GM21367 (cell line): ENCODE data around the gene DMTF1.

Experiments used
- ATAC-seq: cut with Tn5 transposase; IDR thresholded peaks from one replicate; pipeline ENCODE4 v1.9.1; 2021; ENCODE audit not compliant: unreplicated experiment

DMTF1 gene

GRCh38 chr7:87146740-87147386 lies 5.4 kb upstream of the DMTF1 start:
- ATAC-seq, result no peak

GRCh38 chr7:87147500-87147899 lies 4.8 kb upstream of the DMTF1 start:
- no peak for ATAC-seq

- no peak for ATAC-seq
Observed at GRCh38 chr7:87148332-87148955, 3.8 kb upstream of the DMTF1 start.

GRCh38 chr7:87151002-87151728 lies 1.1 kb upstream of the DMTF1 start:
- no peak for ATAC-seq

DNA sequence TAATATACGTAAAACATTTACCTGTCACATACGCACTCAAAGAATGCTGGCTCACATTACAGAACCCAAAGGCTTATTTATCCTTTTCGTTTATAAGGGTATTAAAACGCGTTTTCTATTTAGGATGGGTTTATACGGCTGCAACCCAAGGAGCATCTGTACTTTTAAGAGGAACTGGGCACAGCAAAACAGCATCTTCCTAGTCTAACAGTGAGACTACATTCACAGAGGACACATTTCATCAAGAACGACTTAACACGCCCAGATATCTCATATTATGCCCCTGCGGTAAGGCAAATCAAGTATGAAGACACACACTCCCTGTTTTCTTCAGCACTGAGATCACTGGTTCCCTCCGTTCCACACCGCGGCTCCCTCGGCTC lies 533 bp upstream of the DMTF1 start:
- peak; percentile 0 for ATAC-seq

GRCh38 chr7:87152897-87153641 lies 816 bp downstream of the DMTF1 start:
- ATAC-seq, result peak; percentile 16

DNA sequence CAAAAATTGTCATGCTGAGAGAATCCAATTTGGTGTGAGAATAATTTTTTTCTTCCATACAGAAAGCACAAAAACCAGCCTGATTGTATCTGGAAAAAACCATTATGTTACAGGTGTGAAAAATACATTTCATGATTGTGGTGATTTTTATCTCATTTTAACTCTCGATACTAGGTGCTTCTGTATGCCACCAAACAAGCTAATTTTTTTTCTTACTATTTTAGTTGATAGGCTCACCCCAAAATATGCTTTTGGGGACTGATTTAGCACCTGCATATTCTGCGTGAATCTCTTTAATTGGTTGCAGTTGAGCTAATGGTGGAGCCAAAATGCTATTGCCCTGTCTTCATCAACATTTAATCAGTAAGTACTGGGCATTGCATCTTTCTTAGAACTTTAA lies 1.9 kb downstream of the DMTF1 start:
- ATAC-seq, result no peak

GRCh38 chr7:87154569-87154968 lies 2.3 kb downstream of the DMTF1 start:
- ATAC-seq, result no peak

GRCh38 chr7:87155788-87156187 lies 3.5 kb downstream of the DMTF1 start:
- ATAC-seq, result no peak

DNA sequence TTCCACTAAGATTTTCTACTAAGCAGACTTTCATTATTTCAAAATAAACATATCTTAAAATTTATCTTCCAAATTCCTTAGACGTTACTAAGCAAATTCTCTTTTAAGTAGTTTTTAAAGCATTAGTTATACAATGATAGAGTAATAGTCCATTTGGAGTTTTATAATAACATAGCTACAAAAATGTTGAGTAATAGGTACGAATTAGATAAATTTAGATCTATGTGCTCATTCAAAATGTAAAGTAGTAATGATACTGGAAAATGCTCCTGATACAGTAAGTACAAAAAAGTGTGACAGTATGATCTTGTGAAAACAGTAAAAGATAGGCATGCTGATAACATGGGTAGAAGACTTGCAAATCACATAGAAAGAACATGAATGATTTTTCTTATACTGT lies 4.5 kb downstream of the DMTF1 start:
- no peak for ATAC-seq

GRCh38 chr7:87159538-87159937 lies 7.3 kb downstream of the DMTF1 start:
- ATAC-seq, result no peak

DNA sequence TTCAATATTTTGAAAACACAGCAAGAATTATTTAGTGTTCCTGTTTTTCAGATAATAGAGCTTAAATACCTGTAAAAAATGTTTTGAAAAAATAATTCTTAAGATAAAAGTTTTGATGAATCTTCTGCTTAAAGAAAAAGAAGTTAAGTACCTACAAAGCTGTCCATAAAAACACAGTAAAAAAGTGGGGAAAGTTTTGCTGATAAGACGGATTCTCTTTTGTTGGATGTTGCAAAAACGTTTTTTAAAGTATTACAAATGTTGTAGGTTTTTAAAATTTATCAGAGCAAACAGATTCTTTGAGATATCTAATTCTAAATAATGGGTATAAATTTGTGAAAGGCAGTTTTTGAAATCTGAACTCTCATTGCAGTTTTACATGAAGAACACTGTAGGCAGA lies 12.2 kb downstream of the DMTF1 start:
- no peak for ATAC-seq

DNA sequence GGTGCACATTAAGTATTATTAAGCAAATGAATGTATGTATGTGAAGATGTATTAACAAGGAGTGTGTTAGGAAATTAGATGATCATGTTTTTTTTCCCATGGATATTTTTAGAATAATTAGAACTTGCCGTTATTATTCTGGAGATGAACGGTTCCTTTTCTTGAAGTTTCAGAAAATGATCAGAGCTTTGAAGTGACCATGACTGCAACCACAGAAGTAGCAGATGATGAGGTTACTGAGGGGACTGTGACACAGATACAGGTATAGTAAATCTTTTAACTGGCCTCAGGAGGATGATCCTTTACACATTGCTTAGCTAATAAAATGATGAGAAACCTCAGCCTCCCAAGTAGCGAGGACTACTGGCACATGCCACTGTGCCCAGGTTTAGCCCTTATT lies 18.6 kb downstream of the DMTF1 start:
- ATAC-seq, result no peak

DNA sequence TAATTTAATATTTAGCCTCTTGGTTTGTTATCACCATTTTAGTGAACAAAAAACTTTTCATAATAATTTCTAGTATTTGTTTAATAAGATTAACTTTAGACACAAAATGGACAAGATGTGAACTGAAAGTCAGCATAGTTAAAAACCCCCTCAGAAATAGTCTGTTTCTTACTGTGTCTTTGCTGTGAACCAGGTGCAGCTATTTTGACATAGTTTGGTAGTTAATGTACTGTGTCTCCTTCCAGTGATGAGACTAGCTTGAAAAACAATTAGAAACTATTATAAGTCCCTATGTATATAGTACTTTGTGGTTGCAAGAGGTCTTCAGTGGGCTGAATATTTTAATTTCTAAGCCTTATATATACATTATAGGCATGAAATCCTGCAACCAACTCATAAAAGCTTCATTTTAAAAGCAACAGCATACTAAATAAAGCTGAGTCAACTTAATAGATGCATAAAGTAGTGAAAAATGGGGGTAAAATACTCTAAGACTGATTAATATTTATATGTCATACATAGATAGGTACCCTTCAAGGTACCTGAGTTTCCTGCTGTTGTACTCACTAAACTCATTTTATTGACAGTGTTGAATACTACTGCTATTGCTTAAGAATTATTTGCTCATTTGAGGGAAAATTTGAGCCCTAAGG lies 19.2 kb downstream of the DMTF1 start:
- ATAC-seq, result no peak

DNA sequence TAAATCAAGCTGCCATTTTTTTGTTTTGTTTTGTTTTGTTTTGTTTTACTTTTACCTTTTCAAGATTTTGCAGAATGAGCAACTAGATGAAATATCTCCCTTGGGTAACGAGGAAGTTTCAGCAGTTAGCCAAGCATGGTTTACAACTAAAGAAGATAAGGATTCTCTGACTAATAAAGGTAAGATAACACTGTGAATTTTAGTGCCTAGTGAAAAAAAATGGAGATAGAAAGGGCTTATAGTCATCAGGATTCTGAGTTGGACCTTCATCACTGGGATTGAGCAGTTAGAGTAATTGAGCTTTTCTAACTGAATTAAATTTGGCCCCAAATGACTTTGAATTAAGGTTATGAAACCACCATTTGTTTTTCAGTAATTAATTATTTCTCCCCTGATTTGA lies 21.2 kb downstream of the DMTF1 start:
- ATAC-seq, result no peak

DNA sequence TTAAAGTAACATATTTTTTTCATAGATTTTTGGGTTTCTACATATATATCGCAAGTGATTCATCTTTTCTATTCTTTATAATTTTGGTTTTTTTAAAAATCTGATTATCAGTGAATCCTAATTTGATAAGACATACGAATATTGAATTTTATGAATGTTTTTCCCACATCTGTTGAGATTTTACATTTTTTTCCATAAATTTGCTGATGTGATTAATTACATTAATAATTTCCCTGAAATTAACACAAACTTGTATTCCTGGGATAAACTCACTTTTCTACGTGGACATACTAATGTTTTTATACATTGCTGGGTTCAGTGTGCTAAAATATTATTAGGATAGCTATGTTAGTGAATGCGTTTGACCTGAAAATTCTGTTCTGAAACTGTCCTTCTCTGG lies 26.1 kb downstream of the DMTF1 start:
- no peak for ATAC-seq

DNA sequence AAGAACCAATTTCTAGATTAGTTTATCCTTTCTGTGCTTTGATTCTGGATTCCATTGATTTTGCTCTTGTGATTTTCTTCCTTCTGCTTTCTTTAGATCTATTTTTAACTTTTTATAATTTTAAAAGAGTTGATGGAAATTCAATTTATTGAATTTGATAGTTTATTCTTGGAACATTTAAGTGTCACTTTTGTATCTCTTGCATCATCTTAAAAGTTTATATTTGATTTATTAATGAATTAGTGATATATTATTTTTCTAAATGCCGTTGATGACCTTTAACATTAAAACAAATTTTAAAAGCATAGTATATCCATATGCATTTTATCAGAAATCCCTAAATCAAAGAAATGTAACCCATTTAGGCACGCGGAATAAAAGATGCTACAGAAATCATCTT lies 26.9 kb downstream of the DMTF1 start:
- ATAC-seq, result no peak

- no peak for ATAC-seq
Observed at GRCh38 chr7:87187120-87187519, 34.9 kb downstream of the DMTF1 start.

DNA sequence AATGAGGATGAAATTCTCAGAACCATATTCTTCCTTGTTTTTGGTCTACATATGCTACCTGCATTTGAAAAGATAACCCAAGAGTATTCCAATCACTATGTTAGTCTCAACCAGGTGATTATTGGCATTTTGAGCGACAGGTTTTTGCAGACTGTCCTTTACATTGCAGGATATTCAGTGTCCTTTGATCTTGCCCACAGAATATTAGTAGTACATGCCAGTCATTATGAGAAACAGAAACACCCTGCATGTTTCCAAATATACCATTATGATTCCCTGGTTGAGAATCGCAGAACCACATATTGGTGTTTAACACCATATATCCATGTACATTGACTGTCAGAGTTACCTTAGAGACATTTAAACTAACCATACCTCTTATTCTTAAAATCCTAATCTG lies 36.7 kb downstream of the DMTF1 start:
- ATAC-seq, result no peak

DNA sequence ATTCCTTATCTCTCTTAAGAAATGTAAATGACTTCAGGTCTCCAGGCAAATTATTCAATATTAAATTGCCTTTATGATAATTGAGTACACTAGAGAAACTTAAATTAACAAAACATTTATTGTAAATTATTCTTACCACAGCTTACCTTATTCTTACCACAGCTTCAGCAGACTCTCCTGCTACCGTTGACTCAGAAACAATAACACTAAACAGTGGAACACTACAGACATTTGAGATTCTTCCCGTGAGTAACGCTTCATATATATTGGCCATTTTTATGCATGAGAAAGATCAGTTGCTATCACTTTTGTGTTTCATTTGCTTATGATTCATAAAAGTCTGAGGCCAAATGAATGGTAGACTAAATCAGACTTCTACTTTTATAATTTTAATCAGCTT lies 38.5 kb downstream of the DMTF1 start:
- no peak for ATAC-seq

GRCh38 chr7:87192784-87193487 lies 40.7 kb downstream of the DMTF1 start:
- no peak for ATAC-seq
